ENCODE data around the gene GNG2. TPM values are rescaled to one million over a fixed set of nuclear protein-coding genes. Genes with fewer than 3 reads are reported as not detected.

GNG2 gene
- total RNA-seq, 1 donor from 2014 or later, result 25.1 TPM

- H3K27me3 ChIP-seq (ENCODE audit: control insufficient read depth in 3 of 3, insufficient read depth in 3 of 3, low read length in 3 of 3), result no peaks in the 10 kb centered on the region
- H3K27ac ChIP-seq (ENCODE audit: low read depth, low read length), result no peak overlapping the region
- H3K4me3 ChIP-seq (ENCODE audit: low read length in 3 of 3), result no peak overlapping the region
- H3K4me1 ChIP-seq (ENCODE audit: control insufficient read depth in 3 of 3, insufficient read depth in 3 of 3, low read length in 3 of 3), result peaks cover 0 to 12% (median 2%) of the 10 kb centered on the region in 3 donors
- no peaks in the 10 kb centered on the region for H3K36me3 ChIP-seq (ENCODE audit: control insufficient read depth in 3 of 3, insufficient read depth in 3 of 3, low read length in 3 of 3)
- H3K9me3 ChIP-seq (ENCODE audit: control insufficient read depth in 3 of 3, low read length in 3 of 3), result no peaks in the 10 kb centered on the region
- H3K9ac ChIP-seq (ENCODE audit: low read depth in 1 of 3, low read length in 3 of 3), result no peak overlapping the region
Observed at GRCh38 chr14:51850651-51851050, 9.8 kb upstream of the GNG2 start.

- Histone ChIP-seq H3K9me3 (ENCODE audit: control insufficient read depth in 3 of 3, low read length in 3 of 3) (no peaks in the 10 kb centered on the region), H3K4me1 (ENCODE audit: control insufficient read depth in 3 of 3, insufficient read depth in 3 of 3, low read length in 3 of 3) (peaks cover 0 to 4% (median 0%) of the 10 kb centered on the region in 3 donors), H3K36me3 (ENCODE audit: control insufficient read depth in 3 of 3, insufficient read depth in 3 of 3, low read length in 3 of 3) (no peaks in the 10 kb centered on the region), H3K9ac (ENCODE audit: low read depth in 1 of 3, low read length in 3 of 3) (no peak overlapping the region), H3K4me3 (ENCODE audit: low read length in 3 of 3) (no peak overlapping the region), H3K27ac (ENCODE audit: low read depth, low read length) (no peak overlapping the region), H3K27me3 (ENCODE audit: control insufficient read depth in 3 of 3, insufficient read depth in 3 of 3, low read length in 3 of 3) (no peaks in the 10 kb centered on the region)
Observed at GRCh38 chr14:51852541-51852940, 7.9 kb upstream of the GNG2 start.

- Histone ChIP-seq H3K9ac (ENCODE audit: low read depth in 1 of 3, low read length in 3 of 3) (no peak overlapping the region), H3K27me3 (ENCODE audit: control insufficient read depth in 3 of 3, insufficient read depth in 3 of 3, low read length in 3 of 3) (no peaks in the 10 kb centered on the region), H3K36me3 (ENCODE audit: control insufficient read depth in 3 of 3, insufficient read depth in 3 of 3, low read length in 3 of 3) (no peaks in the 10 kb centered on the region), H3K4me1 (ENCODE audit: control insufficient read depth in 3 of 3, insufficient read depth in 3 of 3, low read length in 3 of 3) (peaks cover 0 to 4% (median 3%) of the 10 kb centered on the region in 3 donors), H3K4me3 (ENCODE audit: low read length in 3 of 3) (no peak overlapping the region), H3K27ac (ENCODE audit: low read depth, low read length) (no peak overlapping the region), H3K9me3 (ENCODE audit: control insufficient read depth in 3 of 3, low read length in 3 of 3) (no peaks in the 10 kb centered on the region)
Observed at GRCh38 chr14:51855234-51855633, 5.2 kb upstream of the GNG2 start.

DNA sequence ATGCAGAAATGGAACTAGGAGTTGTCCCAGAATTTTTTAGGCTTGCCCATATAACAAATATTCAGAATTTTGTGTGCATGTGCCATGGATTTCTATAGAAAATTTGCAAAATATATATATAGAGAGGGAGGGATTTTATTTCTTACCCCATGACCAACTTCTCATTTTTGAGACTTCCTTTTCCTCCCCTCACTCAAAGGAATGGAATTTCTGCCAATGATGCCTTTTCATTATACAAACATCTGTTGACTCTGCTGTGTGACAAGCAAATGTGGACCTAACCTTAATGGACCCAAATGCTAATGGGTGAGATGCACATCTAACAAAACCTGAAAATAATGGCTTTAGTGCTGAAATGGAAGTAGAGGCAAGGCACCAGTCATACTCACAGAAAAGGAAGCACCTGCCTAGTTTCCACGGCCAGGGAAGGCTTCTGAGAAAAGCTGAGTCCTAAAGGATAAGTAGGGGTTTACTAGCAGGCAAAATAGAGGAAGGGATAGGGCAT lies 3.6 kb upstream of the GNG2 start:
- Histone ChIP-seq H3K9me3 (ENCODE audit: control insufficient read depth in 3 of 3, low read length in 3 of 3) (no peaks in the 10 kb centered on the region), H3K27ac (ENCODE audit: low read depth, low read length) (peak overlapping the region; percentile 14)

GRCh38 chr14:51859131-51859530 lies 1.3 kb upstream of the GNG2 start:
- H3K9me3 ChIP-seq (ENCODE audit: control insufficient read depth in 3 of 3, low read length in 3 of 3), result no peaks in the 10 kb centered on the region
- no peak overlapping the region for H3K9ac ChIP-seq (ENCODE audit: low read depth in 1 of 3, low read length in 3 of 3)
- no peaks in the 10 kb centered on the region for H3K36me3 ChIP-seq (ENCODE audit: control insufficient read depth in 3 of 3, insufficient read depth in 3 of 3, low read length in 3 of 3)
- peaks cover 0 to 5% (median 0%) of the 10 kb centered on the region in 3 donors for H3K27me3 ChIP-seq (ENCODE audit: control insufficient read depth in 3 of 3, insufficient read depth in 3 of 3, low read length in 3 of 3)
- H3K4me1 ChIP-seq (ENCODE audit: control insufficient read depth in 3 of 3, insufficient read depth in 3 of 3, low read length in 3 of 3), result peaks cover 9 to 14% (median 10%) of the 10 kb centered on the region in 3 donors
- no peak overlapping the region for H3K27ac ChIP-seq (ENCODE audit: low read depth, low read length)
- H3K4me3 ChIP-seq (ENCODE audit: low read length in 3 of 3), result no peak overlapping the region

More for the DNA sequence above, 3.6 kb upstream of the GNG2 start:
- H3K27me3 ChIP-seq (ENCODE audit: control insufficient read depth in 3 of 3, insufficient read depth in 3 of 3, low read length in 3 of 3), result no peaks in the 10 kb centered on the region
- no peaks in the 10 kb centered on the region for H3K36me3 ChIP-seq (ENCODE audit: control insufficient read depth in 3 of 3, insufficient read depth in 3 of 3, low read length in 3 of 3)
- H3K4me3 ChIP-seq (ENCODE audit: low read length in 3 of 3), result no peak overlapping the region
- H3K4me1 ChIP-seq (ENCODE audit: control insufficient read depth in 3 of 3, insufficient read depth in 3 of 3, low read length in 3 of 3), result peaks cover 9 to 10% (median 9%) of the 10 kb centered on the region in 3 donors
- H3K9ac ChIP-seq (ENCODE audit: low read depth in 1 of 3, low read length in 3 of 3), result no peak overlapping the region

DNA sequence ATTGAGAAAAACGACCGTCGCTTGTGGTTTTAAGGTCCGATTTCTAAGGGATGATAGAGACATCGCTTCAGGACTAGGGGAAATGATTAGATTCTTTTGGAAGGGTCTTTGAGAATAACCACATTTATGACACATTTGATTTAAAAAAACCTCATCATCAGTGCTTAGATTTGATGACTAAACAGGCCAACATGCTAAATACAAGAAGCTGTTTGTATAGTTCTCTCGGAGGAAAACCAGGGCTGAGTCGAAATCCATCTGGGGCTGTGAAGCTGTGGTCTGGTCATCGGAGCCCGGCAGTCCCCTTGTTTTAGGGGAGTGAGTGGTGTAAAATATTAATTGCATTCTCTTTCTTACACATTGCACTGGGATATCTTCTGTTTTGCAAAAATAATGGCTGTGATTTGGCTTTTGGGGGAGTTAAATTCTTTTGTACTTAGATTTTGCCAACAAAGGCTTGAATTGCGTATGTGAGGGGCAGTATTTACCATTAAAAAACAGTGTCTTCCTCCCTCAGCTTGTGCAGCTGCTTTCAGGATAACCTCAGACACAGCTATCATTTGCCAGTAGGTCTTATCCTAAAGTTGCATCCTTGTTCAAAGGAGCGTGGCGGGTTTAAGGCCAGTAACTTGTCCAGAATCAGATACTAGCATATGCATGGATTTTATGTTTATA lies 550 bp downstream of the GNG2 start:
- H3K9me3 ChIP-seq (ENCODE audit: control insufficient read depth in 3 of 3, low read length in 3 of 3), result no peaks in the 10 kb centered on the region
- peak overlapping the region; percentile 41 to 82 (median 55) for H3K4me3 ChIP-seq (ENCODE audit: low read length in 3 of 3)
- peaks cover 9 to 14% (median 10%) of the 10 kb centered on the region in 3 donors for H3K4me1 ChIP-seq (ENCODE audit: control insufficient read depth in 3 of 3, insufficient read depth in 3 of 3, low read length in 3 of 3)
- H3K36me3 ChIP-seq (ENCODE audit: control insufficient read depth in 3 of 3, insufficient read depth in 3 of 3, low read length in 3 of 3), result no peaks in the 10 kb centered on the region
- peak overlapping the region; percentile 10 to 47 (median 44) for H3K9ac ChIP-seq (ENCODE audit: low read depth in 1 of 3, low read length in 3 of 3)
- peaks cover 0 to 5% (median 0%) of the 10 kb centered on the region in 3 donors for H3K27me3 ChIP-seq (ENCODE audit: control insufficient read depth in 3 of 3, insufficient read depth in 3 of 3, low read length in 3 of 3)
- H3K27ac ChIP-seq (ENCODE audit: low read depth, low read length), result peak overlapping the region; percentile 39

- H3K27ac ChIP-seq (ENCODE audit: low read depth, low read length), result no peak overlapping the region
- peaks cover 0 to 5% (median 0%) of the 10 kb centered on the region in 3 donors for H3K27me3 ChIP-seq (ENCODE audit: control insufficient read depth in 3 of 3, insufficient read depth in 3 of 3, low read length in 3 of 3)
- H3K4me3 ChIP-seq (ENCODE audit: low read length in 3 of 3), result peak overlapping the region in 1 of 3 donors; percentile 82
- no peaks in the 10 kb centered on the region for H3K9me3 ChIP-seq (ENCODE audit: control insufficient read depth in 3 of 3, low read length in 3 of 3)
- peaks cover 9 to 14% (median 10%) of the 10 kb centered on the region in 3 donors for H3K4me1 ChIP-seq (ENCODE audit: control insufficient read depth in 3 of 3, insufficient read depth in 3 of 3, low read length in 3 of 3)
- H3K36me3 ChIP-seq (ENCODE audit: control insufficient read depth in 3 of 3, insufficient read depth in 3 of 3, low read length in 3 of 3), result no peaks in the 10 kb centered on the region
- no peak overlapping the region for H3K9ac ChIP-seq (ENCODE audit: low read depth in 1 of 3, low read length in 3 of 3)
Observed at GRCh38 chr14:51862176-51862796, 1.9 kb downstream of the GNG2 start.

DNA sequence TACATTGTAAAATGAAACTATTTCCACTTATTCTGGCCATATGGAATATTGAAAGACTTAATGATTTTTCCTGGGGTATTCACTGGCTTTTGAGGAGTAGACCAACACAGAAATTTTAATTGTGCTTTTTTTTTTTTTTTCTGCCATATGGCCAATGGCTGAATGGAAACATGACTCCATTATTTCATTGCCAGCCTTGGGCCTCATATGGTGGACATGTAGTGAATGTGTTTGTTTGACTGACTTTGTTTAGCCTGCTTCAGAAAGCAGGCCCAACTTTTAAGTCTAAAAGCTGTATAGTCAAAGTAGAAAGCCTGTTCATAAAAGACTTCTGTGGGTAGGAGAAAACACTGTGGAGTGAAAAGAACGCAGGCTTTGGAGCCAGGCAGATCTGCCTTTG lies 2.4 kb downstream of the GNG2 start:
- no peak overlapping the region for H3K27ac ChIP-seq (ENCODE audit: low read depth, low read length)
- H3K4me3 ChIP-seq (ENCODE audit: low read length in 3 of 3), result no peak overlapping the region
- H3K36me3 ChIP-seq (ENCODE audit: control insufficient read depth in 3 of 3, insufficient read depth in 3 of 3, low read length in 3 of 3), result no peaks in the 10 kb centered on the region
- peaks cover 0 to 5% (median 0%) of the 10 kb centered on the region in 3 donors for H3K27me3 ChIP-seq (ENCODE audit: control insufficient read depth in 3 of 3, insufficient read depth in 3 of 3, low read length in 3 of 3)
- H3K9ac ChIP-seq (ENCODE audit: low read depth in 1 of 3, low read length in 3 of 3), result no peak overlapping the region
- H3K9me3 ChIP-seq (ENCODE audit: control insufficient read depth in 3 of 3, low read length in 3 of 3), result no peaks in the 10 kb centered on the region
- H3K4me1 ChIP-seq (ENCODE audit: control insufficient read depth in 3 of 3, insufficient read depth in 3 of 3, low read length in 3 of 3), result peaks cover 9 to 14% (median 10%) of the 10 kb centered on the region in 3 donors

DNA sequence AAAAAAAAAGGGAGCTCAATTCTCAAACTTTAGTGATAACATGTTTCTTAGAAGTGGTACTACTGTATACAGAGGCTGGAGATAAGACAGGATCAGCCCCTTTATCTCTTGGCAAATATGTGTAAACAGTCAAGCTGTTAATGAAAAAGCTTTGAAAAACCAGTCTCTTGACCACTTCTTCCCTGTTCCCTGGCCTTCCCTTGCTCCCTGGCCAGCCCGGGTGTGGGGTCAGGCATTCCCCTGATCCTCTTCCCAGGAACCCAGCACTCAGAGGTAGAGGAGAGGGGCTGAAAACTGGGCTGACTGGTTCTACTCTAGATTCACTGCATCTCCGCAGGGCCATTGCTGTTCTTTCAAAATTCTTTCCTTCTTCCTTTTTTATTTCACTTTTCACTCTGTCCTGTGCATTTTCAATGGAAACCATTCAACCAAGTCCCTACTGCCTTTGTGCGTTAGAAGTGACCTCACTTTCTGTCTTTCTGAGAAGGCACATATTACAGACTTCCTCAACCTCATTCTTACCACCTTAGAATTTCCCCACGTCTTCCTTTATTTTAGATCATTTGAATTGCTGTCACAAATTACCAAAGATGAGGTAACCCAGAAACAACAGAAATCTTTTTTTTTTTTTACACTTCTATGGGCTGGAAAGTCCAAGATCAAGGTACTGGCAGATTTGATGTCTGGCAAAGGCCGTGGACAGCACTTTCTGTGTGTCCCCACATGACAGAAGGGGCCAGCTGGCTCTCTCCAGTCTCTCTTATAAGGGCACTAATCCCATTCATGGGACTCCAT lies 5.7 kb downstream of the GNG2 start:
- Histone ChIP-seq H3K27me3 (ENCODE audit: control insufficient read depth in 3 of 3, insufficient read depth in 3 of 3, low read length in 3 of 3) (peaks cover 0 to 5% (median 0%) of the 10 kb centered on the region in 3 donors), H3K4me1 (ENCODE audit: control insufficient read depth in 3 of 3, insufficient read depth in 3 of 3, low read length in 3 of 3) (peaks cover 0 to 9% (median 0%) of the 10 kb centered on the region in 3 donors), H3K9ac (ENCODE audit: low read depth in 1 of 3, low read length in 3 of 3) (no peak overlapping the region), H3K27ac (ENCODE audit: low read depth, low read length) (no peak overlapping the region), H3K36me3 (ENCODE audit: control insufficient read depth in 3 of 3, insufficient read depth in 3 of 3, low read length in 3 of 3) (no peaks in the 10 kb centered on the region), H3K9me3 (ENCODE audit: control insufficient read depth in 3 of 3, low read length in 3 of 3) (no peaks in the 10 kb centered on the region), H3K4me3 (ENCODE audit: low read length in 3 of 3) (no peak overlapping the region)
